Mononuclear cell (primary cell): Measurements from ENCODE around the gene PIAS4. TPM values are rescaled to one million over a fixed set of nuclear protein-coding genes. Genes with fewer than 3 reads are reported as not detected.

Experiments used
- H3K27me3 ChIP-seq: 2 replicates; pipeline ENCODE4 v1.6.0; 2011; ENCODE audit warnings: low read length, control low read depth; ENCODE audit not compliant: insufficient read depth
- H3K4me1 ChIP-seq: 2 replicates; pipeline ENCODE4 v1.5.1; 2011; ENCODE audit warnings: mild to moderate bottlenecking, low read length, control low read depth; ENCODE audit not compliant: insufficient read depth
- H3K4me3 ChIP-seq: 2 replicates; pipeline ENCODE4 v1.5.1; 2011; ENCODE audit warnings: mild to moderate bottlenecking, low read length, moderate library complexity
- H3K9me3 ChIP-seq: 2 replicates; pipeline ENCODE4 v1.5.1; 2011; ENCODE audit warnings: low read depth, mild to moderate bottlenecking, control low read depth, low read length
- total RNA-seq: library from RNA; depleted of rRNA; stranded (reverse); fragments of >200 nt; gene quantifications from one replicate; pipeline ENCODE4 v1.2.3, GENCODE V29; 2012

PIAS4 gene
- total RNA-seq, 1 donor, result 12.0 TPM

GRCh38 chr19:4051175-4052101 lies 43.9 kb downstream of the PIAS4 start:
- no peaks in the 10 kb centered on the region for H3K9me3 ChIP-seq
- H3K4me1 ChIP-seq, result peaks cover 34% of the 10 kb centered on the region
- no peak overlapping the region for H3K4me3 ChIP-seq
- no peaks in the 10 kb centered on the region for H3K27me3 ChIP-seq

- no peak overlapping the region for H3K4me3 ChIP-seq
- no peaks in the 10 kb centered on the region for H3K27me3 ChIP-seq
- H3K4me1 ChIP-seq, result peaks cover 42% of the 10 kb centered on the region
- H3K9me3 ChIP-seq, result no peaks in the 10 kb centered on the region
Observed at GRCh38 chr19:4052114-4052992, 44.8 kb downstream of the PIAS4 start.

GRCh38 chr19:4052993-4053422 lies 45.5 kb downstream of the PIAS4 start:
- Histone ChIP-seq H3K9me3 (no peaks in the 10 kb centered on the region), H3K4me1 (peaks cover 48% of the 10 kb centered on the region), H3K4me3 (no peak overlapping the region), H3K27me3 (no peaks in the 10 kb centered on the region)

- H3K27me3 ChIP-seq, result no peaks in the 10 kb centered on the region
- H3K4me1 ChIP-seq, result peaks cover 55% of the 10 kb centered on the region
- H3K9me3 ChIP-seq, result no peaks in the 10 kb centered on the region
- H3K4me3 ChIP-seq, result no peak overlapping the region
Observed at GRCh38 chr19:4053423-4054324, 46.1 kb downstream of the PIAS4 start.

GRCh38 chr19:4054441-4055208 lies 47.1 kb downstream of the PIAS4 start:
- Histone ChIP-seq H3K4me3 (no peak overlapping the region), H3K27me3 (no peaks in the 10 kb centered on the region), H3K4me1 (peaks cover 64% of the 10 kb centered on the region)

GRCh38 chr19:4055209-4055552 lies 47.6 kb downstream of the PIAS4 start:
- H3K4me3 ChIP-seq, result no peak overlapping the region
- no peaks in the 10 kb centered on the region for H3K9me3 ChIP-seq
- no peaks in the 10 kb centered on the region for H3K27me3 ChIP-seq
- H3K4me1 ChIP-seq, result peaks cover 70% of the 10 kb centered on the region

More at GRCh38 chr19:4054441-4055208, 47.1 kb downstream of the PIAS4 start:
- H3K9me3 ChIP-seq, result no peaks in the 10 kb centered on the region

- Histone ChIP-seq H3K4me3 (no peak overlapping the region), H3K4me1 (peaks cover 82% of the 10 kb centered on the region), H3K9me3 (no peaks in the 10 kb centered on the region), H3K27me3 (no peaks in the 10 kb centered on the region)
Observed at GRCh38 chr19:4057931-4058692, 50.6 kb downstream of the PIAS4 start.

- Histone ChIP-seq H3K9me3 (no peaks in the 10 kb centered on the region), H3K4me3 (no peak overlapping the region), H3K4me1 (peaks cover 82% of the 10 kb centered on the region), H3K27me3 (no peaks in the 10 kb centered on the region)
Observed at GRCh38 chr19:4058693-4059452, 51.3 kb downstream of the PIAS4 start.

- H3K4me3 ChIP-seq, result no peak overlapping the region
- H3K9me3 ChIP-seq, result no peaks in the 10 kb centered on the region
- H3K27me3 ChIP-seq, result no peaks in the 10 kb centered on the region
- H3K4me1 ChIP-seq, result peaks cover 85% of the 10 kb centered on the region
Observed at GRCh38 chr19:4059453-4059871, 51.9 kb downstream of the PIAS4 start.

- no peak overlapping the region for H3K4me3 ChIP-seq
- H3K27me3 ChIP-seq, result no peaks in the 10 kb centered on the region
- peaks cover 89% of the 10 kb centered on the region for H3K4me1 ChIP-seq
- no peaks in the 10 kb centered on the region for H3K9me3 ChIP-seq
Observed at GRCh38 chr19:4059891-4060620, 52.5 kb downstream of the PIAS4 start.

- no peaks in the 10 kb centered on the region for H3K9me3 ChIP-seq
- peaks cover 88% of the 10 kb centered on the region for H3K4me1 ChIP-seq
- no peaks in the 10 kb centered on the region for H3K27me3 ChIP-seq
- no peak overlapping the region for H3K4me3 ChIP-seq
Observed at GRCh38 chr19:4060621-4061177, 53.2 kb downstream of the PIAS4 start.

GRCh38 chr19:4061178-4061682 lies 53.7 kb downstream of the PIAS4 start:
- Histone ChIP-seq H3K4me1 (peaks cover 83% of the 10 kb centered on the region), H3K9me3 (no peaks in the 10 kb centered on the region), H3K27me3 (no peaks in the 10 kb centered on the region), H3K4me3 (peak overlapping the region; percentile 10)
